SKM-1 treated with dmso at 0.1 percent for 144 hours (cell line): ENCODE results near the gene ATF3.
"Not testable (repeated sequence)": the region's sequence is repeated elsewhere in the genome, so short reads cannot be mapped to it uniquely, and the experiment has no call there.

Experiments used
- DNase-seq: peaks from one replicate; lab custom pipeline; 2025; ENCODE audit not compliant: unreplicated experiment; lab: John Stamatoyannopoulos, UW

ATF3 gene

GRCh38 chr1:212625781-212626450 lies 17.4 kb downstream of the ATF3 start:
- no peak for DNase-seq

GRCh38 chr1:212628046-212628445 lies 19.5 kb downstream of the ATF3 start:
- DNase-seq = no peak

GRCh38 chr1:212628813-212629415 lies 20.4 kb downstream of the ATF3 start:
- no peak for DNase-seq

- DNase-seq = no peak
These were observed 21.0 kb downstream of the ATF3 start for GRCh38 chr1:212629450-212630157.

GRCh38 chr1:212630158-212630900 lies 21.8 kb downstream of the ATF3 start:
- peak; percentile 98 for DNase-seq

- DNase-seq = no peak
These were observed 24.6 kb downstream of the ATF3 start for GRCh38 chr1:212633161-212633560.

GRCh38 chr1:212634252-212634651 lies 25.7 kb downstream of the ATF3 start:
- DNase-seq = no peak

- no peak for DNase-seq
These were observed 26.6 kb downstream of the ATF3 start for GRCh38 chr1:212635141-212635631.

- DNase-seq = no peak
These were observed 29.3 kb downstream of the ATF3 start for GRCh38 chr1:212637902-212638301.

- no peak for DNase-seq
These were observed 30.1 kb downstream of the ATF3 start for GRCh38 chr1:212638492-212639151.

- not testable (repeated sequence) for DNase-seq
These were observed 31.0 kb downstream of the ATF3 start for GRCh38 chr1:212639524-212639923.

- no peak for DNase-seq
These were observed 31.8 kb downstream of the ATF3 start for GRCh38 chr1:212640223-212640878.

GRCh38 chr1:212641956-212642355 lies 33.4 kb downstream of the ATF3 start:
- DNase-seq = no peak

- no peak for DNase-seq
These were observed 35.3 kb downstream of the ATF3 start for GRCh38 chr1:212643877-212644276.

- no peak for DNase-seq
These were observed 36.4 kb downstream of the ATF3 start for GRCh38 chr1:212644866-212645545.

- no peak for DNase-seq
These were observed 37.3 kb downstream of the ATF3 start for GRCh38 chr1:212645546-212646543.

- DNase-seq = no peak
These were observed 38.0 kb downstream of the ATF3 start for GRCh38 chr1:212646588-212646987.

- no peak for DNase-seq
These were observed 38.4 kb downstream of the ATF3 start for GRCh38 chr1:212647004-212647403.

GRCh38 chr1:212648431-212648830 lies 39.9 kb downstream of the ATF3 start:
- no peak for DNase-seq
